SH-SY5Y (cell line): ENCODE measurements around the gene POU6F1.

Experiments
- GATA2 ChIP-seq: IDR thresholded peaks from 2 replicates; pipeline ENCODE4 v1.6.1; 2011; ENCODE audit warnings: mild to moderate bottlenecking, low read depth, low read length
- GATA3 ChIP-seq: IDR thresholded peaks from 2 replicates; pipeline ENCODE4 v1.6.1; 2011; ENCODE audit warnings: low read depth, mild to moderate bottlenecking, low read length, moderate library complexity

DNA sequence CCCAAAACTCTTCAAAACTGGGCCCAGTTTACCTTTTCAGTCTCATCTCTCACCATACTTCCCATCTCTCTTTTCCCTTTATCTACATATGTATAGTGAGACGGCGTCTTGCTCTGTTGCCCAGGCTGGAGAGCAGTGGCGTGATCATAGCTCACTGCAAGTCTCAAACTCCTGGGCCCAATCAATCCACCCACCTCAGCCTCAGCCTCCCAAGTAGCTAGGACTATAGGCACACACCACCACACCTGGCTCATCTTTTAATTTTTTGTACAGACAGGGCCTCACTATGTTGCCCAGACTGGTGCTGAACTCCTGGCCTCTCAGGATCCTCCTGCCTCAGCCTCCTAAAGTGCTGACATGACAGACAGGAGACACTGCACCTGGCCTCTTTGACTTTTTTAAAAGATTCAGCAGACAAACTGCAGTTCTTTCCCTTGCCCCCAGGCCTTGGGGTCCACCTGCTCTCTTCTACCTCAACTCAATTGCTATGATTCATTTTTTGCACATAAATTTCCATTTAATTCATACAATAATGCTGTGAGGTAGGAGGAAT is 78.5 kb downstream of the POU6F1 start:
- TF ChIP-seq GATA3 (no peak), GATA2 (no peak)
